ENCODE measurements around the gene MARF1. TPM values are rescaled to one million over a fixed set of nuclear protein-coding genes. Genes with fewer than 3 reads are reported as not detected.

The MARF1 gene
- total and polyA plus RNA-seq, 3 donors from 2014 or later = 30.9 to 57.9 (median 49.7) TPM

GRCh38 chr16:15597135-15597534 lies 45.8 kb downstream of the MARF1 start:
- H3K27ac ChIP-seq = no peak overlapping the region
- TF ChIP-seq POLR2A (IDR thresholded peaks at IDR 0.05) (no peak), CTCF (IDR thresholded peaks at IDR 0.05) (no peak)
- no peaks in the 10 kb centered on the region for H3K9me3 ChIP-seq
- H3K36me3 ChIP-seq (ENCODE audit: low read depth, missing control alignments) = no peaks in the 10 kb centered on the region
- H3K4me3 ChIP-seq = no peak overlapping the region
- no peaks in the 10 kb centered on the region for H3K27me3 ChIP-seq
- WGBS, 2 donors = 42 to 75% methylated on average over 6 of the region's 6 CpGs
- intact Hi-C loops (cut with DNase I; ENCODE audit: low total_unique reads) = no loop called here
- DNase-seq = no peak
- peaks cover 3% of the 10 kb centered on the region for H3K4me1 ChIP-seq

GRCh38 chr16:15594711-15595320 lies 48.1 kb downstream of the MARF1 start:
- TF ChIP-seq CTCF (IDR thresholded peaks at IDR 0.05) (no peak), POLR2A (IDR thresholded peaks at IDR 0.05) (no peak)
- Histone ChIP-seq H3K27me3 (no peaks in the 10 kb centered on the region), H3K27ac (no peak overlapping the region), H3K36me3 (ENCODE audit: low read depth, missing control alignments) (no peaks in the 10 kb centered on the region), H3K4me3 (no peak overlapping the region), H3K4me1 (peaks cover 3% of the 10 kb centered on the region), H3K9me3 (no peaks in the 10 kb centered on the region)
- no peak for DNase-seq
- intact Hi-C loops (cut with DNase I; ENCODE audit: low total_unique reads) = no loop called here
- WGBS, 2 donors = 80 to 87% methylated on average over 6 of the region's 6 CpGs

GRCh38 chr16:15593235-15593634 lies 49.7 kb downstream of the MARF1 start:
- no peak for DNase-seq
- no peak overlapping the region for H3K27ac ChIP-seq
- H3K36me3 ChIP-seq (ENCODE audit: low read depth, missing control alignments) = no peaks in the 10 kb centered on the region
- TF ChIP-seq POLR2A (IDR thresholded peaks at IDR 0.05) (no peak), CTCF (IDR thresholded peaks at IDR 0.05) (no peak)
- WGBS, 2 donors = 83 to 94% methylated on average over 9 of the region's 9 CpGs
- no peaks in the 10 kb centered on the region for H3K9me3 ChIP-seq
- peaks cover 3% of the 10 kb centered on the region for H3K4me1 ChIP-seq
- intact Hi-C loops (cut with DNase I; ENCODE audit: low total_unique reads) = no loop called here
- no peaks in the 10 kb centered on the region for H3K27me3 ChIP-seq
- no peak overlapping the region for H3K4me3 ChIP-seq

- TF ChIP-seq CTCF (IDR thresholded peaks at IDR 0.05) (no peak), POLR2A (IDR thresholded peaks at IDR 0.05) (no peak)
- Histone ChIP-seq H3K27me3 (no peaks in the 10 kb centered on the region), H3K27ac (no peak overlapping the region), H3K36me3 (ENCODE audit: low read depth, missing control alignments) (no peaks in the 10 kb centered on the region), H3K9me3 (no peaks in the 10 kb centered on the region), H3K4me3 (no peak overlapping the region), H3K4me1 (peaks cover under 1% of the 10 kb centered on the region)
- intact Hi-C loops (cut with DNase I; ENCODE audit: low total_unique reads) = no loop called here
- no peak for DNase-seq
- WGBS, 2 donors = 82 to 85% methylated on average over 6 to 9 of the region's 9 CpGs
These were observed 50.6 kb downstream of the MARF1 start for GRCh38 chr16:15592324-15592723.

GRCh38 chr16:15587152-15587825 lies 55.7 kb downstream of the MARF1 start:
- H3K4me3 ChIP-seq = no peak overlapping the region
- intact Hi-C loops (cut with DNase I; ENCODE audit: low total_unique reads) = no loop called here
- no peaks in the 10 kb centered on the region for H3K9me3 ChIP-seq
- H3K36me3 ChIP-seq (ENCODE audit: low read depth, missing control alignments) = no peaks in the 10 kb centered on the region
- DNase-seq = no peak
- no peak for TF ChIP-seq CTCF (IDR thresholded peaks at IDR 0.05)
- TF ChIP-seq POLR2A (IDR thresholded peaks at IDR 0.05) = no peak
- no peaks in the 10 kb centered on the region for H3K4me1 ChIP-seq
- no peaks in the 10 kb centered on the region for H3K27me3 ChIP-seq
- no peak overlapping the region for H3K27ac ChIP-seq
- WGBS, 2 donors = 94 to 99% methylated on average over 15 to 17 of the region's 17 CpGs
